Upper lobe of left lung (tissue), 4 donors: Measurements from ENCODE around the gene GNL3.

ENCODE experiments used
- EP300 ChIP-seq, 4 donors: sonication (generic); formaldehyde crosslinking; IDR thresholded peaks; one replicate each; pipeline ENCODE4 v1.5.1; 2017; ENCODE audit warnings: antibody characterized with exemption in 4 of 4, control low read depth in 2 of 4
- POLR2A ChIP-seq, 4 donors: fragments of 450-650 bp; IDR thresholded peaks; one replicate each; pipeline ENCODE4 v1.5.1; 2016 to 2017; ENCODE audit warnings: antibody characterized with exemption in 4 of 4, mild to moderate bottlenecking in 2 of 4
- POLR2AphosphoS5 ChIP-seq, 2 donors: sonication (generic); formaldehyde crosslinking; IDR thresholded peaks; one replicate each; pipeline ENCODE4 v1.5.1; 2017; ENCODE audit warnings: antibody characterized with exemption in 2 of 2
- TF ChIP-seq, protein P1 (sequence below), 6 experiments: fragments of 450-650 bp in 4 of 6; fragments of 200-600 bp in 2 of 6; sonication (generic) in 2 of 6; IDR thresholded peaks; one replicate each; pipeline ENCODE4 v1.5.1; 2016 to 2019; ENCODE audit warnings: antibody characterized with exemption in 6 of 6

DNA sequence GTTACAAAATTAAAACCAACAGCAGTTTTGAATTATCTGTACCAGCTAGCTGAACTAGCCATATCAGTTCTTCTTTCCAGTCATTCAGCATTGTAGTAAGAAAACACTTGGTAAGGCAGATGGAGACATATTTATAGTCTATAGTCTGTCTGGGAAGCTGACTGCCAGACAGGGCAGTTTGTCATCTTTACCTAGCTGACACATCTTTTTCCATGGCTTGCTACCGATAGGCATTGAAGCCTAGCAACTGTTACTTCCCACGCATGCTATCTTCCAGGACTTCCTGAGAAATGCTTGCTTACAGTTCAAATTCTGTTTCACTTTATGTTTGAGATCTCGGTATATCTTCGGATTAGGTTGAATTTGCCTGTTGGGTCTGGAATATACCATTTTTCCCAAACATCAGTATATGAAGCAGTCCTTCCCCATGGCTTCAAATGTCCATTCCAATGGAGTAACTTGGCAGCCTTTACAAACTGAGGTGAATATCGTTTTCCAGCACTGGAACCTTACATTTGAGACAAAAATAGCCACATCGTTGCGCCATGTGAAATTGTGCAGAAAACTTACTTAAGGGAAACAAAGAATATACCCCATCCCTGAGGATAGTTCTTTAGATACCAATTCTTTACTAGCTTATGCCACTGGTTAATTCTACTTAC, 8.8 kb downstream of the GNL3 start:
- TF ChIP-seq EP300 (IDR thresholded peaks at IDR 0.05) (no peak), POLR2AphosphoS5 (IDR thresholded peaks at IDR 0.05) (no peak), POLR2A (IDR thresholded peaks at IDR 0.05) (no peak)
- TF ChIP-seq, protein P1, sequence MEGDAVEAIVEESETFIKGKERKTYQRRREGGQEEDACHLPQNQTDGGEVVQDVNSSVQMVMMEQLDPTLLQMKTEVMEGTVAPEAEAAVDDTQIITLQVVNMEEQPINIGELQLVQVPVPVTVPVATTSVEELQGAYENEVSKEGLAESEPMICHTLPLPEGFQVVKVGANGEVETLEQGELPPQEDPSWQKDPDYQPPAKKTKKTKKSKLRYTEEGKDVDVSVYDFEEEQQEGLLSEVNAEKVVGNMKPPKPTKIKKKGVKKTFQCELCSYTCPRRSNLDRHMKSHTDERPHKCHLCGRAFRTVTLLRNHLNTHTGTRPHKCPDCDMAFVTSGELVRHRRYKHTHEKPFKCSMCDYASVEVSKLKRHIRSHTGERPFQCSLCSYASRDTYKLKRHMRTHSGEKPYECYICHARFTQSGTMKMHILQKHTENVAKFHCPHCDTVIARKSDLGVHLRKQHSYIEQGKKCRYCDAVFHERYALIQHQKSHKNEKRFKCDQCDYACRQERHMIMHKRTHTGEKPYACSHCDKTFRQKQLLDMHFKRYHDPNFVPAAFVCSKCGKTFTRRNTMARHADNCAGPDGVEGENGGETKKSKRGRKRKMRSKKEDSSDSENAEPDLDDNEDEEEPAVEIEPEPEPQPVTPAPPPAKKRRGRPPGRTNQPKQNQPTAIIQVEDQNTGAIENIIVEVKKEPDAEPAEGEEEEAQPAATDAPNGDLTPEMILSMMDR (IDR thresholded peaks at IDR 0.05): no peak
